Tibial nerve (tissue), 4 donors: ENCODE results near the gene NEK10.

Source experiments
- CTCF ChIP-seq, 5 experiments: fragments of 200-600 bp in 3 of 5; fragments of 450-650 bp in 2 of 5; sonication (generic) in 3 of 5; IDR thresholded peaks; one replicate each; pipeline ENCODE4 v1.5.1; 2016 to 2019; ENCODE audit warnings: antibody characterized with exemption in 5 of 5, mild to moderate bottlenecking in 3 of 5, moderate library complexity in 2 of 5
- EP300 ChIP-seq, 2 donors: sonication (generic); formaldehyde crosslinking; IDR thresholded peaks; one replicate each; pipeline ENCODE4 v1.6.1; 2017; ENCODE audit warnings: antibody characterized with exemption in 2 of 2, mild to moderate bottlenecking in 1 of 2
- POLR2A ChIP-seq, 2 donors: fragments of 450-650 bp; IDR thresholded peaks; one replicate each; pipeline ENCODE4 v1.6.1; 2017; ENCODE audit warnings: antibody characterized with exemption in 2 of 2, mild to moderate bottlenecking in 2 of 2, moderate library complexity in 2 of 2

DNA sequence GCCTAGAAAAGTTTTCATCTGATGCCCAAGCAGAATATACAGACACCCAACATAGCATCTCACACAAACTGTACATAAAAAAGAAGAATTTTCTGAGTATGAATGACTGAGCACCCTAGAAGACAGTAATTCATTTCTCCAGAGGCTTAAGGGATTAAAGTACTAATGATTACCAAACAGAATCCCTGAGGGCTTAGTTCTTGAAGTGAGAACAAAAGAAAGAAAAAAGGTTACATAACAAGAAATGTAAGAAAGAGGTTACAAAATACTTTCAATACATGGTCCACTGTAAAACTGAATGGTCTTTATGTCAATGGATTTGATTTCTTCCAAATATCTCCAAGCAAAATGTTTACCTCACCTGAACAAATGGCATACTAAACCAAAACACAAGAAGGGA is 9.1 kb upstream of the NEK10 start:
- TF ChIP-seq CTCF (IDR thresholded peaks at IDR 0.05) (no peak), POLR2A (IDR thresholded peaks at IDR 0.05) (no peak), EP300 (IDR thresholded peaks at IDR 0.05) (no peak)
